K562 (cell line): ENCODE results near the gene FAM107B. TPM values are rescaled to one million over a fixed set of nuclear protein-coding genes. Genes with fewer than 3 reads are reported as not detected.
A peak's percentile ranks its signal among the peaks of the same experiment; 100 is the strongest.

ENCODE experiments used
- ATAC-seq: fragments of 200-7000 bp; cut with Tn5 transposase; 3 replicates; pipeline ENCODE4 v1.9.1; 2020; ENCODE audit warnings: moderate library complexity
- BruUV-seq: library from RNA; stranded (reverse); fragments of 400-500 nt; replicated peaks from 2 replicates; lab custom pipeline; 2021; lab: Mats Ljungman, UMichigan
- CTCF ChIA-PET: fragments of 300-600 bp; formaldehyde crosslinking; extraction: SDS; loops from one replicate; lab custom pipeline; 2021; ENCODE audit warnings: low intra/inter-chr PET ratio; lab: Yijun Ruan, JAX
- POLR2A ChIA-PET: fragments of 300-600, 350-650 bp; sonication (Branson Sonifier 250); formaldehyde crosslinking; extraction: SDS; loops from one replicate; lab custom pipeline; 2021; ENCODE audit warnings: antibody characterized with exemption, inconsistent platforms; lab: Yijun Ruan, JAX
- DNase-seq, 4 experiments: peaks; one replicate each; pipeline versions ENCODE4 v3.0.0 to v3.0.0-alpha.2; 2011 to 2018; ENCODE audit warnings: low spot score in 3 of 4, mixed read lengths in 3 of 4; ENCODE audit errors: extremely low read depth in 1 of 4
- FAIRE-seq: peaks from 2 replicates; lab custom pipeline; 2011; peaks lifted over from hg19 to GRCh38; lab: Jason Lieb, UNC
- H2AFZ ChIP-seq: 2 replicates; pipeline ENCODE4 v1.6.0; 2011; ENCODE audit warnings: low read depth, low read length, control low read depth, inconsistent platforms
- H3K27ac ChIP-seq: fragments of 200-600 bp; 3 replicates; pipeline ENCODE4 v1.8.0; 2011; ENCODE audit warnings: low read depth, mild to moderate bottlenecking, control low read depth, inconsistent platforms, low read length, moderate library complexity, mixed read lengths; ENCODE audit errors: extremely low read depth
- H3K27me3 ChIP-seq, 2 experiments: fragments of 300-600 bp in 1 of 2; 2 replicates in 1 of 2; 3 replicates in 1 of 2; pipeline versions ENCODE4 v1.6.0 to v1.8.0; 2011; ENCODE audit warnings: inconsistent platforms in 2 of 2, low read length in 2 of 2, mild to moderate bottlenecking in 1 of 2, mixed read lengths in 1 of 2, moderate library complexity in 1 of 2; ENCODE audit not compliant: control insufficient read depth in 2 of 2, insufficient read depth in 2 of 2
- H3K36me3 ChIP-seq: fragments of 300-600 bp; 3 replicates; pipeline ENCODE4 v1.8.0; 2011; ENCODE audit warnings: mild to moderate bottlenecking, low read length, inconsistent platforms; ENCODE audit not compliant: control insufficient read depth, insufficient read depth
- H3K4me1 ChIP-seq, 2 experiments: fragments of 200-600 bp in 1 of 2; replicated peaks in 1 of 2; 2 replicates in 1 of 2; 3 replicates in 1 of 2; pipeline versions ENCODE4 v1.5.1 to v1.8.0; 2011; ENCODE audit warnings: inconsistent platforms in 2 of 2, low read length in 2 of 2, mild to moderate bottlenecking in 1 of 2, mixed read lengths in 1 of 2, moderate library complexity in 1 of 2; ENCODE audit not compliant: control insufficient read depth in 2 of 2, insufficient read depth in 2 of 2
- H3K4me2 ChIP-seq: 2 replicates; pipeline ENCODE4 v1.6.1; 2011; ENCODE audit warnings: low read length, control low read depth, inconsistent platforms, mixed read lengths; ENCODE audit not compliant: insufficient read depth
- H3K4me3 ChIP-seq: fragments of 200-600 bp; sonication (generic), shearing (Covaris generic); 2 replicates; pipeline ENCODE4 v1.5.1; 2016; ENCODE audit warnings: control low read depth, inconsistent platforms
- H3K79me2 ChIP-seq: fragments of 200-600 bp; 3 replicates; pipeline ENCODE4 v1.8.0; 2011; ENCODE audit warnings: low read length, inconsistent platforms; ENCODE audit not compliant: control insufficient read depth, insufficient read depth
- H3K9ac ChIP-seq, 2 experiments: 2 replicates each; pipeline versions ENCODE4 v1.6.0 to v1.6.1; 2011; ENCODE audit warnings: low read depth in 2 of 2, low read length in 2 of 2, control low read depth in 1 of 2, inconsistent platforms in 1 of 2, mild to moderate bottlenecking in 1 of 2, mixed read lengths in 1 of 2; ENCODE audit not compliant: insufficient read depth in 1 of 2
- H3K9me1 ChIP-seq: one replicate; pipeline ENCODE4 v1.6.0; 2011; ENCODE audit warnings: inconsistent platforms, mild to moderate bottlenecking, low read length, moderate library complexity; ENCODE audit not compliant: control insufficient read depth, insufficient read depth
- H3K9me3 ChIP-seq: replicated peaks from 2 replicates; pipeline ENCODE4 v1.5.1; 2011; ENCODE audit warnings: low read depth, low read length, inconsistent platforms; ENCODE audit not compliant: control insufficient read depth, insufficient read depth
- H4K20me1 ChIP-seq: replicated peaks from 2 replicates; pipeline ENCODE4 v1.6.1; 2011; ENCODE audit warnings: low read length, inconsistent platforms, mixed read lengths; ENCODE audit not compliant: control insufficient read depth, insufficient read depth
- AFF4 ChIP-seq: sonication (generic); formaldehyde crosslinking; IDR thresholded peaks from 2 replicates; pipeline ENCODE4 v1.8.0; 2023; ENCODE audit warnings: mild to moderate bottlenecking, missing genetic modification reagents
- CCAR2 ChIP-seq: fragments of 200-400 bp; formaldehyde crosslinking; IDR thresholded peaks from 2 replicates; pipeline ENCODE4 v1.6.1; 2017; ENCODE audit warnings: mild to moderate bottlenecking, low read depth, low read length
- CTCF ChIP-seq, 3 experiments: IDR thresholded peaks in 2 of 3; conservative IDR thresholded peaks in 1 of 3; 2 replicates each; pipeline ENCODE4 v1.5.1; 2011 to 2012; ENCODE audit warnings: low read length in 3 of 3, mild to moderate bottlenecking in 3 of 3, control low read depth in 2 of 3, improper control_type of control experiment in 1 of 3, inconsistent platforms in 1 of 3, low read depth in 1 of 3, mixed read lengths in 1 of 3, moderate library complexity in 1 of 3; ENCODE audit not compliant: insufficient read depth in 2 of 3
- FOXA1 ChIP-seq: fragments of 450-650 bp; IDR thresholded peaks from 2 replicates; pipeline ENCODE4 v1.6.1; 2016; ENCODE audit warnings: mild to moderate bottlenecking, borderline replicate concordance
- MAFG ChIP-seq: fragments of 450-650 bp; conservative IDR thresholded peaks from 2 replicates; pipeline ENCODE4 v1.6.1; 2016; ENCODE audit warnings: missing genetic modification characterization, missing compliant biosample characterization
- RAD21 ChIP-seq, 2 experiments: fragments of 250-450 bp in 1 of 2; fragments of 450-650 bp in 1 of 2; sonication (Bioruptor Pico) in 1 of 2; formaldehyde crosslinking in 1 of 2; IDR thresholded peaks in 1 of 2; conservative IDR thresholded peaks in 1 of 2; 2 replicates each; pipeline versions ENCODE4 v1.4.0 to v1.8.0; 2020 to 2022; ENCODE audit warnings: mild to moderate bottlenecking in 2 of 2, moderate library complexity in 1 of 2
- ZKSCAN1 ChIP-seq: fragments of 150-350 bp; IDR thresholded peaks from 2 replicates; pipeline ENCODE4 v1.6.1; 2016; ENCODE audit warnings: low read depth, low read length
- ZNF316 ChIP-seq: fragments of 450-650 bp; IDR thresholded peaks from 2 replicates; pipeline ENCODE4 v1.6.1; 2016
- WGBS: fragments of 100-300 bp; shearing (Covaris generic); methylation state at CpG from one replicate; pipeline ENCODE4 v1.1.6; 2016; ENCODE audit warnings: low coverage, mixed read lengths; ENCODE audit not compliant: insufficient coverage; ENCODE audit errors: missing lambda C conversion rate; 5-methylcytosine and 5-hydroxymethylcytosine counted together
- in situ Hi-C: fragments of 300-500 bp; cut with MboI; formaldehyde crosslinking; loops from 4 replicates; pipeline ENCODE4 v1.15.0; 2018; ENCODE audit warnings: inconsistent platforms, mixed read lengths
- intact Hi-C: fragments of 100-400 bp; cut with micrococcal nuclease; formaldehyde crosslinking; loops from 2 replicates; pipeline ENCODE4 v1.14.2; 2022
- polyA plus RNA-seq, 8 experiments: library from polyadenylated mRNA; depleted of rRNA in 4 of 8; stranded (reverse) in 5 of 8; unstranded in 3 of 8; fragments of >200 nt; fragmentation: Nextera tagmentation in 2 of 8; fragmentation: Illumina TruSeq in 1 of 8; extraction: Ambion mirVana in 2 of 8; extraction: Trizol in 1 of 8; gene quantifications; 2 replicates each; pipeline versions ENCODE4 v1.2.1 to v1.2.3, GENCODE V29; 2011 to 2014; ENCODE audit warnings: inconsistent platforms in 1 of 8, missing spikeins in 1 of 8
- total RNA-seq, 7 experiments: library from RNA; depleted of rRNA in 6 of 7; stranded (reverse); fragments of >200 nt in 6 of 7; fragmentation: Illumina TruSeq in 2 of 7; extraction: Trizol in 2 of 7; gene quantifications; 2 replicates each; pipeline versions ENCODE4 v1.2.1 to v1.2.3, GENCODE V29; 2011 to 2021; ENCODE audit warnings: low replicate concordance in 1 of 7

FAM107B gene
- total and polyA plus RNA-seq, 9 of the 15 experiments (the other 6 are each of a cell fraction or from before 2014, with no cell fraction given): 0.40 to 2.8 (median 1.4) TPM

- Histone ChIP-seq H3K79me2 (no peaks in the 10 kb centered on the region), H3K4me3 (no peak overlapping the region), H3K9me3 (no peaks in the 10 kb centered on the region), H3K36me3 (no peaks in the 10 kb centered on the region), H4K20me1 (no peaks in the 10 kb centered on the region), H3K27ac (no peak overlapping the region), H3K27me3 (peaks cover 5 to 43% of the 10 kb centered on the region in 2 experiments; a peak in 3 of 5 replicates), H3K9me1 (no peaks in the 10 kb centered on the region), H3K4me1 (no peaks in the 10 kb centered on the region; a peak in 1 of 5 replicates), H3K4me2 (no peak overlapping the region), H3K9ac (no peak overlapping the region), H2AFZ (no peak overlapping the region)
- TF ChIP-seq RAD21 (CRISPR knock-in tag; conservative IDR thresholded peaks at IDR 0.05 in 1 of 2, IDR thresholded peaks at IDR 0.05 in 1 of 2) (peak in 1 of 2 experiments; percentile 55; a peak in 2 of 4 replicates), AFF4 (CRISPR knock-in tag) (no peak), CTCF (IDR thresholded peaks at IDR 0.05 in 2 of 3, conservative IDR thresholded peaks at IDR 0.05 in 1 of 3; ENCODE audit: insufficient read depth in 2 of 3, low read depth in 1 of 3, low read length in 3 of 3) (peak; percentile 54 to 60 (median 57)), CCAR2 (no peak), MAFG (0 out of 2 replicates have a peak, but pooled peaks have one; percentile 17), FOXA1 (no peak), ZKSCAN1 (peak; percentile 80), ZNF316 (peak; percentile 44)
- in situ Hi-C loops: no loop called here
- POLR2A ChIA-PET: interaction anchor here (0.7 kb wide), 1 partner anchor 11 kb away, joined by 4 read pairs; no protein-coding TSS in a partner anchor
- peak; percentile 65 for FAIRE-seq
- no TSS peak for BruUV-seq
- 1% methylated on average over 10 of the region's 12 CpGs for WGBS
- peak; percentile 17 to 47 (median 32) for DNase-seq
- ATAC-seq: peak; percentile 92
- intact Hi-C loops: loop anchor here (5.0 kb wide), 1 partner anchor 59 kb away; no protein-coding TSS in a partner anchor
- CTCF ChIA-PET: no interaction called here
Measured at GRCh38 chr10:14556285-14556956, 218.3 kb downstream of the FAM107B start.
